ENCODE results near the gene RTL5.

The RTL5 gene

DNA sequence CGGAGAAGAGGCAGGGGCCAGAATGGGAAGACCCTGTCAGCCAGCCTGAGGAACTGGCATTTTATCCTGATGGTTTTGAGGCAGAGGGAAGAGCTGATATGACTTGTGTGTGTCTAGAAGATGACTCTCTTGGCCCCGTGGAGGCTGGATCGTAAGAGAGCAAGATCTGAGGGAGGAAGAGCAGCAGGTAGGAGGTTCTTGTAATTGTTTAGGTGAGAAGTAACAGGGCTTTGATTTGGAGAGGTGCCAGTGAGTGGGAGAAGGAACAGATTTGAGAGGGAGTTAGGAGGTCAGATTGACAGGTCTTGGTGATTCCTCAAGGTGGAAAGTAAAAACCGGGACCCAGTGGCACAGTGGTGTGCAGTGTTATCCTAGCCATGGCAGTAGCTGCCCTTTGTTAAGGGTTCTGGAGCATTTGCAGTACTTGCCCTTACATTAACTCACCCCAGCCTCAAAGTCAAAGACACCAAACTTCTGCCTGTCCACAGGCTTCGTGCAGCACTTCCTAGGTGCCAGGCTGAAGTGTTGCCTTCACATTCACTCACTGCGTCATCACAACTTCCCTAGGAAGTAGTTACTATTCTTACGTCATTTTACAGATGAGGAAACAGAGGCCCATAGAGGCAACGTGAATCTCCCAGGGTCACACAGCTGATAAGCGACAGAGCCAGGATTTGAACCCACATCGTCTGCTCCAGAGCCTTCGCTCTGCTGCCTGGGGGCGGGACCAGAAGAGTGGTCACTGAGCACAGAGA lies 23.7 kb downstream of the RTL5 start:
- DNase-seq (ENCODE audit: low spot score): no peak

DNA sequence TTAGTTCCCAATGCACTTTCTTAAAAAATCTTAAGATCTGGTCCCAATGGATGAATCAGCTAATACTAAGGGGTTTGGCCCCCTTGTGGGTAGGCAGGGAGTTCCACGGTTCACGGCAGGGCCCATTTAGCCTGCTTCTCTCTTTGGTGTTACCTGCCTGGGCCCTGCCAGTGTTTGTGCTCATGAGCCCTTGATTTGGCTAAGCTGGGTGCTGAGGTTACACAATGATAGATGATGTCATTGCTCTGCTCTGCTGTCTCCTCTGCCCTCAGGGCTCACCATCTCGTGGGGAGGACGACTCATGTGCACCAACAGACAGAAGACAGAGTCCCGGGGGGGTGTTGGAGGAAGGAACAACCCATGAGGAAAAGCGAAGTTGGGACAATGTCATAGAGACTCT lies 24.4 kb downstream of the RTL5 start:
- peak; percentile 67 for DNase-seq (ENCODE audit: low spot score)

GRCh38 chrX:72105436-72105835 lies 26.3 kb downstream of the RTL5 start:
- DNase-seq (ENCODE audit: low spot score): peak; percentile 87

DNA sequence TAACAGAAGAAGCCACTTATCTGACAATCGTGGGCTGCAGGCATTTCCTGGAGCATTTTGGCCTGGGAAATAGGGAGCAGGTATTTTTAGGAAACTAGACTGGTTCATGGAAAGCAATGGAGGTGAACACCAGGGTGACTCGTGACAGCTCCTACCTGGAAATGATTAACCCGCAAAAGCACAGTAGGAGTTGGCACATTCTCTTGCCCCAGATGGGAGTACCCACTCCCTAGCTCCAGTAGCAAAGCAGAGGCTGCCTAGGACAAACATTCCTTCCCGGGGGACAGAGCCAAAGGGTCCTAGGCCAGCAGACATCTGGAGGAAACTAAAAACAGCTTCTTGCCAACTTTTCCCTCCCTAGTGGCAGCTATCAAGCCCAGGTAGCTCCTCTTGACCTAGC lies 29.0 kb downstream of the RTL5 start:
- no peak for DNase-seq (ENCODE audit: low spot score)

DNA sequence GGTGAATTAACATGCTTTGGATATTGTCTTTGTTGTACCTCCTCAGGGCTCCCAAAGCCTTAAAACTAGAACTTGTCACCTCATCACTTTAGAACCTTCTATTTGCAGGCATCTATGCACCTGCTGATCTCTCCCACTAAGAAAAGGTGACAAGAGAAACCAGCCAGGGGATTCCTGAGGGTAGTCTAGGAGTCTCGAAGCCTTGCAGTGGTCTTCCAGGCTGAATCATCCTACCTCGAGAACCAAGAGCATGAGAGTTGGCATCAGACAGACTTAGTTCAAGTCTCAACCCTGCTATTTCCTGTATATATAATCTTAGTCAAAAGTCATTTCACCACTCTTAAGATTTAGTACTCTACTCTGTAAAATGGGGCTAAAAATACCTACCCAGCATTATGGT lies 29.6 kb downstream of the RTL5 start:
- peak; percentile 43 for DNase-seq (ENCODE audit: low spot score)

DNA sequence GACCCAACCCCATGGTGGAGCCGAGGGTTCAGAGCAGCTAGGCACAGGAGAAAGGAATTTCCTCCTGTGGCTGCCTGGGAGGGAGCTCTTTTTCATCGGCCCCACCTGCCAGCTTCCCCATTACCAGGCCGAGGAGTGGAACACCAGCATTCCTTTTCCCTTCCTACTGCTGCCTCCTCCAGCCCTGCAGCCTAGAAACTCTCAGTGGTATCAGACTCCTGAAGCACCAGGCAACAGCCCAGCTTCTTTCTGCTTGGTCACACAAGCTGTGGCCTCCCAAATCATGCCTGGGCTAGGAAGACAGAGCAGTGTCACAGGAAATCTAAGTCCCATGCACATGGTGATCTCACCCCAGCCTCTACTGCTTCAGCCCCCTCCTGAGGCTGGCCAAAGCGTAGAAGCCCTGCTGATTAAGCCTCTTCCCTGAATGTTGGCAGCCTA lies 30.1 kb downstream of the RTL5 start:
- no peak for DNase-seq (ENCODE audit: low spot score)

DNA sequence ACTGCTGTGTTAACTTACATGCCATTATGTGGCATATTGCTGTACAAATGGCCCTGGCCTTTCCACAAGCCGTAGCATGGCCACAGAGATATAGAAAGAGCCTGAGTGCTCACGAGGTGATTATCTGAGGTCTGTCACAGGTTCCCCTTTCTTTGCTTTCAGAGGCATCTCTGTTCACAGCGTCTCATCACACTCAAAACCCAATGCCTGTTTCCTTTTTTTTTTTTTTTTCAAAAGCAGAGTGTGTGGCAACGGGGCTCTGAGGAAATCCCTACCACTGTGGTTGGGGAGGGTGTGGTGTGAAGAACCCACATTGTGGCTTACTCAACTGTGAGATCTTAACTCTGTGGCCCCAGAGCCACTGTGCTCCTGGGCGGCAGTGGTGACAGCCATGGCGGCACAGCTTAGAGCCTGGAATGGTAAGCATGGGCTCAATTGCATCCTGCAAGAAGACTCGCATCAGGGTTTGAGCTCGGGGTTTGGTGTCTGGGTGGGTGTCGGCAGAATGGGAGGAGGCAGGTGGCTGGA lies 30.8 kb downstream of the RTL5 start:
- peak; percentile 85 for DNase-seq (ENCODE audit: low spot score)

- DNase-seq (ENCODE audit: low spot score): peak; percentile 61
These were observed 31.5 kb downstream of the RTL5 start for GRCh38 chrX:72100051-72100755.

- DNase-seq (ENCODE audit: low spot score): no peak
These were observed 34.6 kb downstream of the RTL5 start for GRCh38 chrX:72097098-72097497.

- DNase-seq (ENCODE audit: low spot score): no peak
These were observed 36.3 kb downstream of the RTL5 start for GRCh38 chrX:72095370-72095769.

- peak; percentile 87 for DNase-seq (ENCODE audit: low spot score)
These were observed 36.8 kb downstream of the RTL5 start for GRCh38 chrX:72094894-72095293.

DNA sequence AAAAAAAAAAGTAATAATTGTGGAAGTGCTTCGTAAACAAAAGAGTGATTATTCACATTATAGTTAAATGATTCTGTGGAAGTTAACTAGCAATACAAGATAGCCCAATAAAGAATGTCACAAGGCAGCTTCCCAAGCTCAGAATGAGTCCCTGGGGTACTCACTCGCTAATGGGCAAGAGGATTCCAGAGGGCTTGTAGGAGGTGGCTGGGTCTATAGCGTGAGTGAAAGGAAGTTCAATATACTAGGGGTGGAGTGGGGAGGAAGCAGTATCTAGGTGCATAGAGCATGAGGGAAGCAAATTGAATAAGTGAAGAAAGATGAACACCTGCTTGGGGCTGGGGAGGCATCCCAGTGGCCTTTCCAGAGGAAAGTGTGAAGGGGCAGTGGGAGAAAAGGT lies 42.5 kb downstream of the RTL5 start:
- DNase-seq (ENCODE audit: low spot score): no peak

DNA sequence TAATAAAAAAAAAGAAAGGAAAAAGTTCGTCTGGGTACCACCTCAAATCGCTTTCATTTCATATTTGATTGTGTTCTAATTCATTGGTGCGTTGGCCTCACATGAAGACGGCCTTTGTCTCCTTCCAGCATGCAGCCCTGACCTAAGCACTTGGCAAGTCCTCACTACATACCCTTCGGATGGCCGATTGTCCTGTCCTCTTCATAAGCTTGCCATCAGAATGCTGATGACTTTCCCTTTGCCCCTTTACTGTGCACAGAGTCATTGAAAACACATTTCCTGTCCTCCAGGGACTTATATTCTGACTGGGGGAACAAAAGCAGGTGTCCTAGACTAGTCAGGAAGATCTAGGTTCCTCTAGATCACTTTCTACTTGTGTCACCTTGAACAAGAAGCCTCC lies 43.0 kb downstream of the RTL5 start:
- no peak for DNase-seq (ENCODE audit: low spot score)

- no peak for DNase-seq (ENCODE audit: low spot score)
These were observed 44.7 kb downstream of the RTL5 start for GRCh38 chrX:72086995-72087394.

- DNase-seq (ENCODE audit: low spot score): no peak
These were observed 47.6 kb downstream of the RTL5 start for GRCh38 chrX:72084114-72084513.

- DNase-seq (ENCODE audit: low spot score): no peak
These were observed 48.4 kb downstream of the RTL5 start for GRCh38 chrX:72083291-72083690.

DNA sequence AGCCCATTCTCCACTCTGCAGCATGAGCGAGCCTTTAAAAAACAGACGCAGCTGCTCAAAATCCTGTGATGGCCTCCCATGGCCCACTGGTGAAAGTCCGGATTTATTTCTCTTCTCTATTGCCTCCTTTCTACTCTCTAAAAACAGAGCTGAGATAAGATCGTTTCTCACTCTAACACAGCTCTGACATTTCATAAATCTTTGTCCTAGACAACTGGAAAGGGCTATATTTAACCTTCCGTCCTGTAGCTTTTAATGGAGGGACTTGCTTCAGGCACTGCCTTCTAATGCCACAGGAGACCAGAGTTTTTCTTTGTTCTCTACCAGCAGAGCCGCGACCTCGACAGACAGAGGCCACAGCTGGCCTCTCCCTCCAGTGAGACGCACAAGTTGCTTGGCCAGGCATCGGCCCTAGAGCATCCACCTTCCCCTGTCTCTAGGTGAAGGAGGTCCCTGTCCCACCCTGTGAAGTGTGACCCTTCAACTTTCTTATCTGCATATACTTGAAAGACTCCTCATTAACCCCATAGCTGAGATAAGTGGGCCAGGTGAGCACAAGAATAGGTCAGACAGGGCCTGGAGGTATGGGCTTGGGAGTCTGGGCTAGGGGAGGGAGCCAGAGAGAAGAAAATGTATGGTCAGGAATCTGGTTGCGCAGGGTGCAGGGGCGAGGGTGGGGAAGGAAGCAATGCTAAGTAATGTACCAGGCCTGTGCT lies 50.0 kb downstream of the RTL5 start:
- no peak for DNase-seq (ENCODE audit: low spot score)

GRCh38 chrX:72080800-72081199 lies 50.9 kb downstream of the RTL5 start:
- DNase-seq (ENCODE audit: low spot score): no peak

- DNase-seq (ENCODE audit: low spot score): no peak
These were observed 51.6 kb downstream of the RTL5 start for GRCh38 chrX:72080150-72080549.

DNA sequence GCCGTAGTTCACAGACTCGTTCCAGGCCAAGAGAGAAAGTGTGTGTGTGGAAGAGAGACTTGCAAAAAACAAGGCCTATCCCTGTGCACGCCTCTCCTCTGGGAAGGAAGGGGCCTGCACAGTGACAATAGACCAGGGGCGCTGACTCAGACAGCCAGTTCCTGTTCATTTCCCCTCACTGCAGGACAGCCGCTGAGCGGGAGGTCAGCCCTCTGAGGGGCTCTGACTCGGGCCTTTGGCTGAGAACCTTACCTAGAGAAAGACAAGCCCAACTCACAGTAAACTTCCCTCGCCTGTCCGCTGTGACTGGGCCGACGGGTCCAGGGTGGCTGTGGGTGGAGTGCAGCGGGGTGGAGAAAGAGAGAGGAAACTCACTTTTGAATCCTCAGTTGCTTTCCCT lies 52.1 kb downstream of the RTL5 start:
- no peak for DNase-seq (ENCODE audit: low spot score)

GRCh38 chrX:72078411-72078810 lies 53.3 kb downstream of the RTL5 start:
- DNase-seq (ENCODE audit: low spot score): no peak

All from CD4-positive, alpha-beta T cell treated with Interleukin-2 at 100 ng/mL for 4 hours (primary cell).